DMS153 treated with DMSO at 0.1 percent for 48 hours (cell line): ENCODE results near the gene LST1.
A peak's percentile ranks its signal among the peaks of the same experiment; 100 is the strongest.
"Not testable (repeated sequence)": the region's sequence is repeated elsewhere in the genome, so short reads cannot be mapped to it uniquely, and the experiment has no call there.

Source experiments
- DNase-seq: peaks from one replicate; lab custom pipeline; 2025; ENCODE audit not compliant: unreplicated experiment; lab: John Stamatoyannopoulos, UW

LST1 gene

GRCh38 chr6:31586008-31586407, at the start of gene LST1:
TSS of gene LST1 (plus strand) at chr6:31586277. CDS start at chr6:31587300, 1,023 bp downstream.
- DNase-seq: no peak

- DNase-seq: no peak
These were observed 47.2 kb upstream of the LST1 start for GRCh38 chr6:31538805-31539400.

GRCh38 chr6:31540640-31541039, 45.4 kb upstream of the LST1 start:
- DNase-seq: no peak

GRCh38 chr6:31541059-31541657, 44.9 kb upstream of the LST1 start:
- DNase-seq: peak; percentile 42

GRCh38 chr6:31541658-31542521, 44.2 kb upstream of the LST1 start, which contains the start of gene DDX39B:
TSS of gene DDX39B (minus strand) at chr6:31542003. CDS start at chr6:31540532, 1,471 bp downstream.
- peak; percentile 97 for DNase-seq

GRCh38 chr6:31543639-31544038, 42.4 kb upstream of the LST1 start:
- no peak for DNase-seq

GRCh38 chr6:31544676-31545075, 41.4 kb upstream of the LST1 start:
- DNase-seq: no peak

- no peak for DNase-seq
These were observed 40.8 kb upstream of the LST1 start for GRCh38 chr6:31545291-31545690.

GRCh38 chr6:31546339-31546957, 39.6 kb upstream of the LST1 start, which contains the start of gene ATP6V1G2:
TSS of gene ATP6V1G2 (minus strand) at chr6:31546608. CDS start at chr6:31546559, 49 bp downstream.
- DNase-seq: peak; percentile 90

GRCh38 chr6:31546958-31547726, 38.9 kb upstream of the LST1 start, which contains the start of gene NFKBIL1:
TSS of gene NFKBIL1 (plus strand) at chr6:31547608. CDS start at chr6:31547695, 87 bp downstream.
- peak; percentile 95 for DNase-seq

- no peak for DNase-seq
These were observed 38.1 kb upstream of the LST1 start for GRCh38 chr6:31547727-31548543.

GRCh38 chr6:31548544-31548873, 37.6 kb upstream of the LST1 start:
- DNase-seq: no peak

- not testable (repeated sequence) for DNase-seq
These were observed 34.7 kb upstream of the LST1 start for GRCh38 chr6:31551371-31551770.

- no peak for DNase-seq
These were observed 29.8 kb upstream of the LST1 start for GRCh38 chr6:31556307-31556706.

GRCh38 chr6:31557443-31558317, 28.4 kb upstream of the LST1 start:
- DNase-seq: no peak

- no peak for DNase-seq
These were observed 27.8 kb upstream of the LST1 start for GRCh38 chr6:31558318-31558625.

- no peak for DNase-seq
These were observed 27.2 kb upstream of the LST1 start for GRCh38 chr6:31558631-31559500.

GRCh38 chr6:31559606-31559957, 26.5 kb upstream of the LST1 start:
- DNase-seq: no peak
